ENCODE data around the gene JPH3. TPM values are rescaled to one million over a fixed set of nuclear protein-coding genes. Genes with fewer than 3 reads are reported as not detected.

JPH3 gene
- total RNA-seq, 2 experiments from 2014 or later: 0.07 to 0.09 TPM

- no peaks in the 10 kb centered on the region for H3K9me3 Mint-ChIP-seq
- ChIA-PET CTCF (no interaction called here), POLR2A (no interaction called here)
- no peak for TF ChIP-seq CTCF (IDR thresholded peaks at IDR 0.05)
- no peak overlapping the region for H3K27ac Mint-ChIP-seq
- ATAC-seq (peak; percentile 62), DNase-seq (peak; percentile 61)
- H3K36me3 Mint-ChIP-seq (ENCODE audit: low read depth): no peaks in the 10 kb centered on the region
- H3K4me1 Mint-ChIP-seq (ENCODE audit: low read depth): peaks cover 2% of the 10 kb centered on the region
- intact Hi-C loops (cut with micrococcal nuclease): loop anchor here (10.0 kb wide), 1 partner anchor 54 kb away; no protein-coding TSS in a partner anchor
- no peak overlapping the region for H3K4me3 Mint-ChIP-seq
- H3K27me3 Mint-ChIP-seq: peaks cover 24% of the 10 kb centered on the region
These were observed 21.4 kb upstream of the JPH3 start for GRCh38 chr16:87580855-87581261.

- Mint-ChIP-seq H3K27ac (no peak overlapping the region), H3K36me3 (ENCODE audit: low read depth) (no peaks in the 10 kb centered on the region), H3K27me3 (peaks cover 23% of the 10 kb centered on the region), H3K4me1 (ENCODE audit: low read depth) (peaks cover 2% of the 10 kb centered on the region), H3K4me3 (no peak overlapping the region), H3K9me3 (no peaks in the 10 kb centered on the region)
- no peak for TF ChIP-seq CTCF (IDR thresholded peaks at IDR 0.05)
- ATAC-seq: no peak
- no peak for DNase-seq
- intact Hi-C loops (cut with micrococcal nuclease): loop anchor here (10.0 kb wide), 1 partner anchor 53 kb away; no protein-coding TSS in a partner anchor
- ChIA-PET POLR2A (no interaction called here), CTCF (interaction anchor here (1.2 to 2.5 kb wide), 3 partner anchors 11 to 165 kb away, joined by 3 to 19 read pairs (median 4); no protein-coding TSS in a partner anchor)
These were observed 20.5 kb upstream of the JPH3 start for GRCh38 chr16:87581857-87582215.

- no peak overlapping the region for H3K27ac Mint-ChIP-seq
- TF ChIP-seq CTCF (IDR thresholded peaks at IDR 0.05): no peak
- ChIA-PET CTCF (interaction anchor here (0.6 to 2.5 kb wide), 4 partner anchors 9 to 166 kb away, joined by 3 to 19 read pairs (median 4); no protein-coding TSS in a partner anchor), POLR2A (no interaction called here)
- DNase-seq (no peak), ATAC-seq (no peak)
- intact Hi-C loops (cut with micrococcal nuclease): loop anchor here (10.0 kb wide), 1 partner anchor 52 kb away; no protein-coding TSS in a partner anchor
- no peaks in the 10 kb centered on the region for H3K36me3 Mint-ChIP-seq (ENCODE audit: low read depth)
- no peaks in the 10 kb centered on the region for H3K9me3 Mint-ChIP-seq
- no peak overlapping the region for H3K4me3 Mint-ChIP-seq
- peaks cover 2% of the 10 kb centered on the region for H3K4me1 Mint-ChIP-seq (ENCODE audit: low read depth)
- H3K27me3 Mint-ChIP-seq: peaks cover 28% of the 10 kb centered on the region
These were observed 19.9 kb upstream of the JPH3 start for GRCh38 chr16:87582216-87582965.

- intact Hi-C loops (cut with micrococcal nuclease): loop anchor here (10.0 kb wide), 1 partner anchor 52 kb away; no protein-coding TSS in a partner anchor
- H3K27me3 Mint-ChIP-seq: peaks cover 28% of the 10 kb centered on the region
- no peaks in the 10 kb centered on the region for H3K36me3 Mint-ChIP-seq (ENCODE audit: low read depth)
- ATAC-seq: no peak
- peaks cover 2% of the 10 kb centered on the region for H3K4me1 Mint-ChIP-seq (ENCODE audit: low read depth)
- ChIA-PET POLR2A (no interaction called here), CTCF (interaction anchor here (0.6 to 2.5 kb wide), 2 partner anchors 9 to 53 kb away, joined by 3 to 19 read pairs; no protein-coding TSS in a partner anchor)
- no peaks in the 10 kb centered on the region for H3K9me3 Mint-ChIP-seq
- TF ChIP-seq CTCF (IDR thresholded peaks at IDR 0.05): no peak
- DNase-seq: no peak
- H3K4me3 Mint-ChIP-seq: no peak overlapping the region
- no peak overlapping the region for H3K27ac Mint-ChIP-seq
These were observed 19.4 kb upstream of the JPH3 start for GRCh38 chr16:87582966-87583325.

- Mint-ChIP-seq H3K27me3 (peaks cover 25% of the 10 kb centered on the region), H3K9me3 (no peaks in the 10 kb centered on the region), H3K4me3 (no peak overlapping the region), H3K36me3 (ENCODE audit: low read depth) (no peaks in the 10 kb centered on the region), H3K4me1 (ENCODE audit: low read depth) (peaks cover 2% of the 10 kb centered on the region), H3K27ac (no peak overlapping the region)
- ChIA-PET POLR2A (no interaction called here), CTCF (interaction anchor here (2.5 kb wide), 1 partner anchor 52 kb away, joined by 19 read pairs; no protein-coding TSS in a partner anchor)
- intact Hi-C loops (cut with micrococcal nuclease): loop anchor here (10.0 kb wide), 1 partner anchor 51 kb away; no protein-coding TSS in a partner anchor
- TF ChIP-seq CTCF (IDR thresholded peaks at IDR 0.05): no peak
- no peak for DNase-seq
- ATAC-seq: no peak
These were observed 18.7 kb upstream of the JPH3 start for GRCh38 chr16:87583453-87584131.

Measured in activated CD8-positive, alpha-beta T cell treated with anti-CD3 and anti-CD28 coated beads for 36 hours (primary cell).